ENCODE measurements around the gene MPEG1.

DNA sequence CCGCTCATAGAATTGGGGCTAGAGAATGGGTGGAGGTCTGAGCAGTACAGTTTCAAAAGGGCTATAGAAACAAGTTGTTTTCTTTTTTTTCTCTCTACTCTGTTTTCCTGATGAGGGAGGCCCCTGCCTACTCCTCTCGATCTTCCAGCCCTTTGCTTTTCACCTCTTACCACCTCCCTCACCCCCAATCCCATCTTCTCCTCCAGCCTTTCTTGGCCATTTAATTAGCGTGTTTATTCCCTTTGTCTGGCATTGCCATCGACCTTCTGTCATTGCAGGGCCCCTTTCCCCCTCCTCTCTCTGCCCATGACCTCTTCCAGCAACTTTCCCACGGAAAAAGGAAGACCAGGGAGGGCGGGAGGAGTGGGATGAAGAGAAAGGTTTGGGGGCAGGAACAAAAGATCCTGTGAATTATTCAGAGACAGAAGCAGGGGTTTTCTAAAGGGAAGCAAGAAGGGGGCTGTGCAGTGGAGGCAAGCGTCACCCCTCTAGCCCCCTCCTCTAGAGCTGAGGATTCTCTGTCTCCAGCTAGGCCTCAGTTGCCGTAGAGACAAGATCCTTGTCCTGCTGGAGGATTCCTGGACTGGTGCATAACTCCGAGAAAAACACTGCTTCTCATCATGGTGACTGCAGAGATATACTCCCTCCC is 27.9 kb downstream of the MPEG1 start:
- TF ChIP-seq, protein P1, sequence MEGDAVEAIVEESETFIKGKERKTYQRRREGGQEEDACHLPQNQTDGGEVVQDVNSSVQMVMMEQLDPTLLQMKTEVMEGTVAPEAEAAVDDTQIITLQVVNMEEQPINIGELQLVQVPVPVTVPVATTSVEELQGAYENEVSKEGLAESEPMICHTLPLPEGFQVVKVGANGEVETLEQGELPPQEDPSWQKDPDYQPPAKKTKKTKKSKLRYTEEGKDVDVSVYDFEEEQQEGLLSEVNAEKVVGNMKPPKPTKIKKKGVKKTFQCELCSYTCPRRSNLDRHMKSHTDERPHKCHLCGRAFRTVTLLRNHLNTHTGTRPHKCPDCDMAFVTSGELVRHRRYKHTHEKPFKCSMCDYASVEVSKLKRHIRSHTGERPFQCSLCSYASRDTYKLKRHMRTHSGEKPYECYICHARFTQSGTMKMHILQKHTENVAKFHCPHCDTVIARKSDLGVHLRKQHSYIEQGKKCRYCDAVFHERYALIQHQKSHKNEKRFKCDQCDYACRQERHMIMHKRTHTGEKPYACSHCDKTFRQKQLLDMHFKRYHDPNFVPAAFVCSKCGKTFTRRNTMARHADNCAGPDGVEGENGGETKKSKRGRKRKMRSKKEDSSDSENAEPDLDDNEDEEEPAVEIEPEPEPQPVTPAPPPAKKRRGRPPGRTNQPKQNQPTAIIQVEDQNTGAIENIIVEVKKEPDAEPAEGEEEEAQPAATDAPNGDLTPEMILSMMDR (conservative IDR thresholded peaks at IDR 0.05; ENCODE audit: low read length) = no peak
- no peak for TF ChIP-seq EZH2phosphoT487 (IDR thresholded peaks at IDR 0.05; ENCODE audit: borderline replicate concordance)
